GM23338 (cell line): Measurements from ENCODE around the gene CNIH3.

Experiments
- CTCF ChIP-seq, 2 experiments: fragments of 200-600 bp in 1 of 2; sonication (generic) in 1 of 2; conservative IDR thresholded peaks; 2 replicates each; pipeline versions ENCODE4 v1.5.1 to v1.6.1; 2016 to 2017; ENCODE audit warnings: antibody characterized with exemption in 2 of 2, low read depth in 2 of 2, mild to moderate bottlenecking in 2 of 2, moderate library complexity in 1 of 2
- EZH2 ChIP-seq: fragments of 200-600 bp; sonication (generic); IDR thresholded peaks from one replicate; pipeline ENCODE4 v1.8.0; 2017; ENCODE audit warnings: antibody characterized with exemption, mild to moderate bottlenecking, low read depth; ENCODE audit not compliant: unreplicated experiment
- POLR2AphosphoS5 ChIP-seq: IDR thresholded peaks from 2 replicates; pipeline ENCODE4 v1.6.1; 2016; ENCODE audit warnings: antibody characterized with exemption, low read depth
- REST ChIP-seq: IDR thresholded peaks from one replicate; pipeline ENCODE4 v1.6.1; 2018; ENCODE audit warnings: antibody characterized with exemption; ENCODE audit not compliant: unreplicated experiment

- TF ChIP-seq REST (no peak), POLR2AphosphoS5 (no peak), EZH2 (no peak), CTCF (conservative IDR thresholded peaks at IDR 0.05; ENCODE audit: low read depth in 2 of 2) (no peak)
Measured at GRCh38 chr1:224671076-224671475, 55.0 kb downstream of the CNIH3 start.
